HFF-Myc (cell line): ENCODE measurements around the gene TMIGD3.

ENCODE experiments used
- DNase-seq: peaks from one replicate; pipeline ENCODE4 v3.0.0-alpha.2; 2011; ENCODE audit warnings: low read depth; ENCODE audit errors: extremely low read depth
- H3K4me3 ChIP-seq: replicated peaks from 2 replicates; pipeline ENCODE4 v1.5.1; 2011; ENCODE audit warnings: low read depth, mild to moderate bottlenecking, control low read depth, low read length
- CTCF ChIP-seq: IDR thresholded peaks from 2 replicates; pipeline ENCODE4 v1.5.1; 2012; ENCODE audit warnings: mild to moderate bottlenecking, low read depth, low read length, control low read depth; ENCODE audit errors: missing control alignments

TMIGD3 gene

DNA sequence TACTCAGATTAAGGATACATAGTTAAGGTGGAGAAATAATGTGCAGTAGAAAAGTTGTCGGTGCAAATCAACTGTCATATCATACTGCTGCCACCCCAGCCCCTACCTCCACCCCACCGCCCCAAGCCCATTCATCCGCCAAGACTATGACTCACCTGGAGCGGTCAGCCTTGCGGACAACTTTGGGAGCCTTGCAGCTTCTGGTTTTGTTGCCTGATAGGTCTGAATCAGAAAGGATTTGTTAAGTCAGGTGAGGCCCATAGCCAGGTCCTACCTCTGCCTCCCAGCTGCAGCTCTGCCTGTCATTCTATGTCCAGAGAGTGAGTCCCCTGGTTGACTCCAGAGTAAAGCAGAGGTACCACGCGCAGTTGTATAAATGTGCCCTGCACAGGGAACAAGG, 17.0 kb downstream of the TMIGD3 start:
- H3K4me3 ChIP-seq = no peak overlapping the region
- no peak for DNase-seq
- no peak for TF ChIP-seq CTCF

DNA sequence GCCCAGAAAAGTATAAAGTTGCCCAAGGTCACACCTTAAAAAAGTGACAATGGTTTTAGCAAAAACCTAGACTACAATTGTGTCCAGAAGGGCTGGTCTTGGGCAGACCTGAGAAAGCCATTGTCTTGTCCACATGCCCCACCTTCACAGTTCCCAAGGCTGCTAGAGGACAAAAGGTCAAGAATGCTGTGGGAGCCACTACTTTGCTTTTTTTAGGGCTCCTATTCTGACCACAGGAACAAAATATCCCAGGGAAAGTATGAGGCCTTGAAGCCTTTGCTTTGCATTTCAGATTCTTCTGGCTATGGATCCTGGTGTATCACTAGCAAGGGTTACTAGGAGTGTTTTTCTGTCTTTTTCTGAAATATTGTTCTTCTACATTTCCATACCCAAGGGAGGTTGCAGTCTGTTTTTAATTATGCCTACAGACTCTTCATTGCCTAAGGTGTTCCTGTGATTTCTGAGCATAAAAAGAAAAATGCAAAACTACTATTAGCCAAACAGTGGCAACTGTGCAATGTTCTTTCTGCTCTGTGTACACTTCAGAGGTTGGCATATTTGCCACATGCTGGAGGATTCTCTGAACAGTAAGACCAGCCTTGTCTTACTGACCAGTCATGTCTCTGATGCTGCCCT, 18.9 kb downstream of the TMIGD3 start:
- no peak overlapping the region for H3K4me3 ChIP-seq
- no peak for DNase-seq
- TF ChIP-seq CTCF = no peak

DNA sequence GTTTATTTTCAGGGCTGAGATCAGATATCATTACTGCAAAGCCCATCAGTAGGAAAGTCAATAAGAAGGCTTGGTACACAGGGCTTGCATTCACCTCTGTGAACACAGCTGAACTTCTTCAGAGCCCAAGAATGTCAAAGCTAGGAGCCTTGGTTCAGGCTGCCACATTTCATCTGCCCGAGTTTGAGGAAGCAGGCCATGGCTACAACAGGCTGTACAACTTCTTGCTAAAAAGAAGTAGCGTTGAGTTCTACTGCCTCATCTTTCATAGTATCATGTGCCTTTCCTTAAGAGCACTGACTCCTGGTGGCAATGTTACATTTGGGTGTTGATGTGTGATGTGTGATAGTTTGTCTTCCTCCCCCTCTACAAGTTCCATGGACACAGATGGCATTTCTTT, 19.6 kb downstream of the TMIGD3 start:
- TF ChIP-seq CTCF = no peak
- no peak for DNase-seq
- no peak overlapping the region for H3K4me3 ChIP-seq

DNA sequence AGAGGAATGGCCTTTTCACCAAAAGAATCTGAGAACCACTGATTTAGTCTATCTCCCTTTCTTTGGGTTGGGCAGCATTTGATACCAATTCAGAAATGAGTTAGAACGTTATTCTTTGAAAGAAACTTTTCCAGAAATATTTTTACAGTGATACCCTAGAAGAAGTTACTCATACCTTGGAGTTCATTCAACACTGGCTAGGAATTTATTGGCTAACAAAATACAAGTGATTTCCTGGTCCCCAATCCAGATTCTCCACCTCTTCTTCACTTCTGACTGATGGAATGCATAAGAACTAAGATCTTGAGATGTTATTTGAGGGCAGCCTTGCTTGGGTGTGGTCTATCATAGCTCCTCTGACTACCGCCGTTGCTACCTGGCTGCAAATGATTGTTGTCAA, 20.3 kb downstream of the TMIGD3 start:
- TF ChIP-seq CTCF = no peak
- no peak for DNase-seq
- no peak overlapping the region for H3K4me3 ChIP-seq

DNA sequence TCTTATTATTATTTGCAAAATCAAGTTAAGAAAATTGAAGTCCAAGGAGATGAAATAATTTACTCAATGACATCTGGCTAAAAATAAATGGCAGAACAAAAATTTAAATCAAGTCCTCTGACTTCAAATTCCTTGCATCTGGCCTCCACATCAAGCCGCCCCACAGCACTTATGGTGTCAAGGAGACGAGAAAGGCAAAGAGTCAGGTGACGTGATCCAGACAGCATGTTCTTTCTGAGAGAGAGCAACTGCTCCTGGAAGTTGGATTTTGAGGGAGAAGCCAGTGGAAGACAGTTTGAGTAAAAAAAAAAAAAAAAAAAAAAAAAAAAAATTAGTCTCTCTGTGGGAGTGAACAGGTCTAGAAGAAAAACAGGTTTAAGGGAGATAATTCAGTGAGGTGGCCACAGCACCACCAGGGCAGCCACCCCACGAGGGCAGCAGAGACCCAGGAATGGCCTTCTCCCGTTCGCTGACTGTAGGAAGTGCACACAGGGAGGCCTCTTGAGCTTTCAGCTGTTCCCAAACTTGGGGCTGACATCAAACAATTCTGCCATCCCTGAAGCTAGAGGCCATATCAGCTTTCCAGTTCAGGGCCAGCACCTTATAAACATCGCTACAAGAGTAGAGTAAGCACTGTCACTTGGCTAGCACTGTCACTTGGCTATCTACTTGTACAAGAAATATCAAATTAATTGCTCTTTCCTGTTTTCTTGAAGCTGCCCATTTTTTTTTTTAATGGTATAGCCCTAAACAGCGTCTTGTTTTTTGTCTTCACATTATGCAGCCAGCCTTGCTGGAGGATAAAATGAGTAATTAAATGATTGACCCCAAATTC, 21.8 kb downstream of the TMIGD3 start:
- DNase-seq = peak; percentile 39

DNA sequence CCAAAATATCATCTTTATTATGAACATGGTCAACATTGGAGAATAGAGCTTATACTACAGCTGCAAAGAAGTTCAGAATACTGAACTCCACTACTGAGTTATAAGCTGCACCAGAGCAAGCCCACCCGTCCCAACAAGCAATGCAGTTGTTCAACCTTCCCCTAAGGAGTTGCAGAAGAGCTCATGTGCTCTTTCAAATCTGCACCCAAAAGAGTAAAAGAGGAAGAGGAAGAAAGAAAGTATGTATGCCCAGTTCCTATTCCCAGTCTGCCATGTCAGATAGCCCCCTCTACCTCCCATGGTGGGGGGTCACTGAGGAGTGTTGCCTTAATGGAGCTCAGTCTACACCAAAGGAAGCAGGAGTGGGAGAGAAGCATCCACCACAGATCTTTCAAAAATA, 22.8 kb downstream of the TMIGD3 start:
- H3K4me3 ChIP-seq = no peak overlapping the region
- no peak for TF ChIP-seq CTCF
- DNase-seq = no peak

More for the DNA sequence above, 21.8 kb downstream of the TMIGD3 start:
- peak; percentile 74 for TF ChIP-seq CTCF
- no peak overlapping the region for H3K4me3 ChIP-seq
